Measurements from ENCODE around the gene ST6GALNAC3. TPM values are rescaled to one million over a fixed set of nuclear protein-coding genes. Genes with fewer than 3 reads are reported as not detected.

Gene ST6GALNAC3
- total RNA-seq, 1 donor from 2014 or later, result 62.3 TPM

DNA sequence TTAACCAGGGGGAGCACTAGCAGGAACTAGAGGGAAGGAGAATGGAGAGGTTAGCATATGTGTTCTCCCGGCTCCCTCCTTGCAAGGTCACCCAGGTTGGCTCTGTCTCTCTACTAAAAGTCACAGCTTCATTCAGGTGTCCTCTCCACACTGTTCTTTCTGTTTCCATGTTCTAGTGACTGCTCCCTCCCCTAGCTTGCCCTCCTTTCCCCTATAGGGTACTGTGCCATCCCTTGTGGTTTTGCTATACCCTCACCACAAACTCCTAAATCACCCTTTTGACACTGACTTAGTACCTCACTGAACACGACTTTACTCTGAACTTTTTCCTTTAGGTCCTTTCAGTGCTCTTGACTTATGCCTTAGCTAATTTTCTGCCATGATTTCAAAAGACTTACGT is 389.3 kb downstream of the ST6GALNAC3 start:
- Mint-ChIP-seq H3K36me3 (peaks cover 2% of the 10 kb centered on the region), H3K4me3 (no peak overlapping the region), H3K27me3 (ENCODE audit: low read depth) (no peaks in the 10 kb centered on the region), H3K4me1 (peaks cover 2% of the 10 kb centered on the region), H3K9me3 (peaks cover 7% of the 10 kb centered on the region), H3K27ac (no peak overlapping the region)
- TF ChIP-seq, protein P1, sequence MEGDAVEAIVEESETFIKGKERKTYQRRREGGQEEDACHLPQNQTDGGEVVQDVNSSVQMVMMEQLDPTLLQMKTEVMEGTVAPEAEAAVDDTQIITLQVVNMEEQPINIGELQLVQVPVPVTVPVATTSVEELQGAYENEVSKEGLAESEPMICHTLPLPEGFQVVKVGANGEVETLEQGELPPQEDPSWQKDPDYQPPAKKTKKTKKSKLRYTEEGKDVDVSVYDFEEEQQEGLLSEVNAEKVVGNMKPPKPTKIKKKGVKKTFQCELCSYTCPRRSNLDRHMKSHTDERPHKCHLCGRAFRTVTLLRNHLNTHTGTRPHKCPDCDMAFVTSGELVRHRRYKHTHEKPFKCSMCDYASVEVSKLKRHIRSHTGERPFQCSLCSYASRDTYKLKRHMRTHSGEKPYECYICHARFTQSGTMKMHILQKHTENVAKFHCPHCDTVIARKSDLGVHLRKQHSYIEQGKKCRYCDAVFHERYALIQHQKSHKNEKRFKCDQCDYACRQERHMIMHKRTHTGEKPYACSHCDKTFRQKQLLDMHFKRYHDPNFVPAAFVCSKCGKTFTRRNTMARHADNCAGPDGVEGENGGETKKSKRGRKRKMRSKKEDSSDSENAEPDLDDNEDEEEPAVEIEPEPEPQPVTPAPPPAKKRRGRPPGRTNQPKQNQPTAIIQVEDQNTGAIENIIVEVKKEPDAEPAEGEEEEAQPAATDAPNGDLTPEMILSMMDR (IDR thresholded peaks at IDR 0.05; ENCODE audit: unreplicated experiment), result no peak
- DNase-seq (ENCODE audit: low spot score in 2 of 2, unreplicated experiment in 2 of 2), result no peak

GRCh38 chr1:76465030-76465429 is 390.5 kb downstream of the ST6GALNAC3 start:
- no peak overlapping the region for H3K4me3 Mint-ChIP-seq
- peaks cover 2% of the 10 kb centered on the region for H3K4me1 Mint-ChIP-seq
- H3K9me3 Mint-ChIP-seq, result no peaks in the 10 kb centered on the region
- H3K27me3 Mint-ChIP-seq (ENCODE audit: low read depth), result no peaks in the 10 kb centered on the region
- no peaks in the 10 kb centered on the region for H3K36me3 Mint-ChIP-seq
- no peak for DNase-seq (ENCODE audit: low spot score in 2 of 2, unreplicated experiment in 2 of 2)
- TF ChIP-seq, protein P1 (IDR thresholded peaks at IDR 0.05; ENCODE audit: unreplicated experiment), result no peak
- no peak overlapping the region for H3K27ac Mint-ChIP-seq

DNA sequence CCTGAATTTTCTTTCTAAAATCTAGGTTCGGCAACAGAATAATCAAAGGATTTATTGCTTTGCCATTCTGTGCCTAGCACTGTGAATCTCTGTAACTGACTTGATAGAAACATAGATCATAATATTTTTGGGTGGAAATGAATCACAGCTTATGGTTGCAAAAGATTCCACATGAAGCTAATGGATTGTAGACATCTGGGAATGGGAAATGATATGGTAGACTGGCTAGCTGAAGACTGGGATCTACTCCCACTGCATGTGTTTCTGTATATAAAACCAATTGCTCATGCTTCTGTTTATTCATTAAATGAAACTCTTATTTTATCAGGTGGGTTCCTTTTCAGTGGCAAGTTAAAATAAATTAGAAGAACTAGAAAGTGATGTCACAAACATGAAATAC is 395.6 kb downstream of the ST6GALNAC3 start:
- no peak overlapping the region for H3K4me3 Mint-ChIP-seq
- no peak for DNase-seq (ENCODE audit: low spot score in 2 of 2, unreplicated experiment in 2 of 2)
- TF ChIP-seq, protein P1 (IDR thresholded peaks at IDR 0.05; ENCODE audit: unreplicated experiment), result no peak
- no peaks in the 10 kb centered on the region for H3K9me3 Mint-ChIP-seq
- no peaks in the 10 kb centered on the region for H3K36me3 Mint-ChIP-seq
- no peaks in the 10 kb centered on the region for H3K4me1 Mint-ChIP-seq
- H3K27me3 Mint-ChIP-seq (ENCODE audit: low read depth), result no peaks in the 10 kb centered on the region
- no peak overlapping the region for H3K27ac Mint-ChIP-seq

DNA sequence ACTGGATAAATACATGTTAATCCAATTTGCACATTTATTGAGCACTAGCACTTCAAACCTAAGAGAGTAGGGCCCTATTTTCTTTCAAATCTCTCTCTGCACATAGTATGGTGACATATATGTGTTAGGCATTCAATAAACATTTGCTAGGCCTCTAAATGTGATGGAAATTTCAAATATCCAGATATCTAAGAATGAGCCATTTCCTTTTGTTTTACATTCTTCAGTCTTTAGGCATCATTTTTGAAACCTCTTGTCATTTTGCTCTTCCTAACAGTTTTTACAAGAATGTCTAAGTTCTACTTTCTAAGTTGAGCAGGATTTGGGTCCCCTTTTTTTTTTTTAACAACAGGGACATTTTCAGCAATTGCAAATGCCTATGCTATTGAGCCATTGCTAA is 397.0 kb downstream of the ST6GALNAC3 start:
- Mint-ChIP-seq H3K9me3 (no peaks in the 10 kb centered on the region), H3K27me3 (ENCODE audit: low read depth) (no peaks in the 10 kb centered on the region), H3K27ac (no peak overlapping the region), H3K4me3 (no peak overlapping the region), H3K36me3 (no peaks in the 10 kb centered on the region), H3K4me1 (no peaks in the 10 kb centered on the region)
- TF ChIP-seq, protein P1 (IDR thresholded peaks at IDR 0.05; ENCODE audit: unreplicated experiment), result no peak
- DNase-seq (ENCODE audit: low spot score in 2 of 2, unreplicated experiment in 2 of 2), result no peak

DNA sequence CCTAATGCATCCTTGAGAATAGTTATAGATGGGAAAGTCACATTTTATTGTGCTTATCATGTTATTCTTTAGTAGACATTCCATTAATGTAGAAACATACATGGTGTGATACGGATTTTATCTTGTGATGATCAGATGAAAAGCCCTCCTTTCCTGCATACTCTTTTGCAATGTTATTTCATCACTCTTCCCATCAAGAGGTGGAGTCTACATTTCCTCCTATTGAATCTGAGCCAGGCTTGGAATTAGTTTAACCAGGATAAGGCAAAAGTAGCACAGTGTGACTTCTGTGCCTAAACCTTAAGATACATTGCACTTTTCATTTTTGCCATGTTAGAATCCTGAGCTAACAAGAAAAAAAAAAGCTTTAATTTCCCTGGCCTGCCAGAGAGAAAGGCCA is 399.0 kb downstream of the ST6GALNAC3 start:
- H3K4me1 Mint-ChIP-seq, result no peaks in the 10 kb centered on the region
- TF ChIP-seq, protein P1 (IDR thresholded peaks at IDR 0.05; ENCODE audit: unreplicated experiment), result no peak
- H3K36me3 Mint-ChIP-seq, result peaks cover 4% of the 10 kb centered on the region
- DNase-seq (ENCODE audit: low spot score in 2 of 2, unreplicated experiment in 2 of 2), result no peak
- H3K4me3 Mint-ChIP-seq, result no peak overlapping the region
- H3K27ac Mint-ChIP-seq, result no peak overlapping the region
- no peaks in the 10 kb centered on the region for H3K9me3 Mint-ChIP-seq
- H3K27me3 Mint-ChIP-seq (ENCODE audit: low read depth), result no peaks in the 10 kb centered on the region

- DNase-seq (ENCODE audit: low spot score in 2 of 2, unreplicated experiment in 2 of 2), result no peak
- Mint-ChIP-seq H3K9me3 (peaks cover 4% of the 10 kb centered on the region), H3K4me1 (no peaks in the 10 kb centered on the region), H3K36me3 (peaks cover 7% of the 10 kb centered on the region), H3K27ac (no peak overlapping the region), H3K27me3 (ENCODE audit: low read depth) (no peaks in the 10 kb centered on the region), H3K4me3 (no peak overlapping the region)
- TF ChIP-seq, protein P1 (IDR thresholded peaks at IDR 0.05; ENCODE audit: unreplicated experiment), result no peak
Measured at GRCh38 chr1:76474922-76475321, 400.4 kb downstream of the ST6GALNAC3 start.

Measured in mesothelial cell of epicardium (in vitro differentiated cells).